H1 (cell line): ENCODE measurements around the gene TMEM89. TPM values are rescaled to one million over a fixed set of nuclear protein-coding genes. Genes with fewer than 3 reads are reported as not detected.

ENCODE experiments used
- CTCF ChIA-PET: fragments of 300-600 bp; sonication (Branson Sonifier 250); formaldehyde crosslinking; loops from one replicate; lab custom pipeline; 2021; ENCODE audit not compliant: partially characterized antibody; lab: Charles Lee
- POLR2A ChIA-PET: fragments of 300-600 bp; sonication (Branson Sonifier 250); formaldehyde crosslinking; loops from one replicate; lab custom pipeline; 2021; ENCODE audit warnings: inconsistent platforms; ENCODE audit not compliant: partially characterized antibody; lab: Charles Lee
- DNase-seq, 2 experiments: peaks; one replicate each; pipeline versions ENCODE4 v3.0.0 to v3.0.0-alpha.2; 2010 to 2022; ENCODE audit warnings: low spot score in 2 of 2, low read depth in 1 of 2, mixed read lengths in 1 of 2
- FAIRE-seq: peaks from 2 replicates; lab custom pipeline; 2011; peaks lifted over from hg19 to GRCh38; lab: Jason Lieb, UNC
- H2AFZ ChIP-seq: 2 replicates; pipeline ENCODE4 v1.8.1; 2012; ENCODE audit warnings: low read length, inconsistent platforms
- H2AK5ac ChIP-seq: 2 replicates; pipeline ENCODE4 v1.6.1; 2013; ENCODE audit warnings: low read depth, low read length
- H2BK120ac ChIP-seq: replicated peaks from 2 replicates; pipeline ENCODE3; 2013; ENCODE audit warnings: low read depth, low read length, inconsistent platforms
- H2BK12ac ChIP-seq: 2 replicates; pipeline ENCODE4 v1.6.1; 2013; ENCODE audit warnings: low read depth, low read length
- H2BK15ac ChIP-seq: 2 replicates; pipeline ENCODE4 v1.6.1; 2013; ENCODE audit warnings: low read length
- H2BK20ac ChIP-seq: 2 replicates; pipeline ENCODE4 v1.6.1; 2013; ENCODE audit warnings: low read length
- H2BK5ac ChIP-seq: 2 replicates; pipeline ENCODE4 v1.6.1; 2013; ENCODE audit warnings: low read depth, low read length
- H3K14ac ChIP-seq: 2 replicates; pipeline ENCODE4 v1.6.1; 2013; ENCODE audit warnings: inconsistent platforms; ENCODE audit not compliant: insufficient read length
- H3K18ac ChIP-seq: 2 replicates; pipeline ENCODE4 v1.6.1; 2013; ENCODE audit warnings: low read length; ENCODE audit errors: extremely low read depth
- H3K23ac ChIP-seq: 2 replicates; pipeline ENCODE4 v1.6.1; 2013; ENCODE audit warnings: inconsistent platforms; ENCODE audit not compliant: insufficient read length
- H3K23me2 ChIP-seq: 2 replicates; pipeline ENCODE4 v1.6.1; 2013; ENCODE audit warnings: low read depth, low read length
- H3K27ac ChIP-seq: 2 replicates; pipeline ENCODE4 v1.6.1; 2011; ENCODE audit warnings: low read depth, low read length, inconsistent platforms
- H3K27me3 ChIP-seq, 4 experiments: replicated peaks in 1 of 4; 1 replicate in 1 of 4; 2 replicates in 3 of 4; pipeline versions ENCODE4 v1.6.1 to v1.8.1; 2011 to 2013; ENCODE audit warnings: low read length in 3 of 4, mild to moderate bottlenecking in 3 of 4, inconsistent platforms in 2 of 4, mixed read lengths in 2 of 4, moderate library complexity in 1 of 4; ENCODE audit not compliant: control insufficient read depth in 3 of 4, insufficient read depth in 3 of 4; ENCODE audit errors: extremely low read depth in 1 of 4
- H3K36me3 ChIP-seq, 4 experiments: 2 replicates each; pipeline versions ENCODE4 v1.6.1 to v1.8.1; 2011 to 2013; ENCODE audit warnings: mild to moderate bottlenecking in 4 of 4, low read length in 3 of 4, moderate library complexity in 2 of 4, control low read depth in 1 of 4, inconsistent platforms in 1 of 4; ENCODE audit not compliant: insufficient read depth in 4 of 4, control insufficient read depth in 2 of 4
- H3K4ac ChIP-seq: replicated peaks from 2 replicates; pipeline ENCODE3; 2013; ENCODE audit warnings: low read length, low read depth, mixed read lengths, inconsistent platforms; ENCODE audit not compliant: insufficient read length
- H3K4me1 ChIP-seq, 4 experiments: replicated peaks in 1 of 4; 1 replicate in 1 of 4; 2 replicates in 3 of 4; pipeline versions ENCODE4 v1.6.1 to v1.8.1; 2011 to 2013; ENCODE audit warnings: low read length in 3 of 4, inconsistent platforms in 2 of 4, mixed read lengths in 1 of 4; ENCODE audit not compliant: insufficient read depth in 4 of 4, control insufficient read depth in 3 of 4
- H3K4me2 ChIP-seq, 2 experiments: 2 replicates each; pipeline versions ENCODE4 v1.6.1 to v1.8.1; 2011 to 2013; ENCODE audit warnings: low read depth in 2 of 2, low read length in 2 of 2, control low read depth in 1 of 2, inconsistent platforms in 1 of 2, mild to moderate bottlenecking in 1 of 2; ENCODE audit not compliant: insufficient read depth in 1 of 2
- H3K4me3 ChIP-seq, 4 experiments: fragments of 200-600, 300-600 bp in 1 of 4; sonication (generic), shearing (Covaris generic), sonication (Bioruptor Twin) in 1 of 4; 2 replicates each; pipeline versions ENCODE4 v1.5.1 to v1.8.1; 2011 to 2016; ENCODE audit warnings: low read length in 4 of 4, low read depth in 3 of 4, control low read depth in 2 of 4, inconsistent platforms in 2 of 4, mild to moderate bottlenecking in 2 of 4, mixed read lengths in 1 of 4, moderate library complexity in 1 of 4; ENCODE audit not compliant: insufficient read depth in 2 of 4; ENCODE audit errors: extremely low read depth in 1 of 4
- H3K56ac ChIP-seq: replicated peaks from 2 replicates; pipeline ENCODE3; 2013; ENCODE audit warnings: low read depth, mild to moderate bottlenecking, mixed read lengths, low read length, inconsistent platforms; ENCODE audit not compliant: insufficient read length
- H3K79me1 ChIP-seq: 2 replicates; pipeline ENCODE4 v1.6.1; 2013; ENCODE audit warnings: low read depth, low read length, control low read depth
- H3K79me2 ChIP-seq, 2 experiments: 2 replicates each; pipeline versions ENCODE4 v1.6.1 to v1.8.1; 2012 to 2013; ENCODE audit warnings: low read length in 2 of 2, mild to moderate bottlenecking in 2 of 2, inconsistent platforms in 1 of 2; ENCODE audit not compliant: insufficient read depth in 2 of 2, control insufficient read depth in 1 of 2
- H3K9ac ChIP-seq, 4 experiments: replicated peaks in 1 of 4; 1 replicate in 1 of 4; 2 replicates in 3 of 4; pipeline versions ENCODE4 v1.6.1 to v1.8.1; 2011 to 2013; ENCODE audit warnings: low read depth in 3 of 4, low read length in 3 of 4, control low read depth in 2 of 4, mild to moderate bottlenecking in 2 of 4, moderate library complexity in 2 of 4, inconsistent platforms in 1 of 4; ENCODE audit errors: extremely low read depth in 1 of 4
- H3K9me3 ChIP-seq, 2 experiments: 2 replicates each; pipeline versions ENCODE4 v1.6.1 to v1.8.1; 2012 to 2013; ENCODE audit warnings: mild to moderate bottlenecking in 2 of 2, moderate library complexity in 2 of 2, control low read depth in 1 of 2, inconsistent platforms in 1 of 2, low read depth in 1 of 2, low read length in 1 of 2, mixed read lengths in 1 of 2; ENCODE audit not compliant: insufficient read depth in 2 of 2
- H4K20me1 ChIP-seq, 2 experiments: replicated peaks in 1 of 2; 2 replicates each; pipeline versions ENCODE3 to v1.8.1; 2011 to 2013; ENCODE audit warnings: inconsistent platforms in 2 of 2, low read length in 2 of 2, mild to moderate bottlenecking in 1 of 2; ENCODE audit not compliant: insufficient read depth in 2 of 2, control insufficient read depth in 1 of 2
- H4K5ac ChIP-seq: 2 replicates; pipeline ENCODE4 v1.6.1; 2013; ENCODE audit warnings: low read length, low read depth, mixed read lengths, inconsistent platforms; ENCODE audit not compliant: insufficient read length
- H4K8ac ChIP-seq: 2 replicates; pipeline ENCODE4 v1.8.0; 2013; ENCODE audit warnings: mild to moderate bottlenecking, moderate library complexity, low read length, inconsistent platforms; ENCODE audit not compliant: insufficient read depth; ENCODE audit errors: extremely low read depth
- H4K91ac ChIP-seq: replicated peaks from 2 replicates; pipeline ENCODE3; 2013; ENCODE audit warnings: low read length, mixed read lengths, inconsistent platforms; ENCODE audit not compliant: insufficient read length
- CHD1 ChIP-seq: IDR thresholded peaks from 2 replicates; pipeline ENCODE4 v1.6.1; 2012; ENCODE audit warnings: low read depth, low read length, improper control_type of control experiment
- GABPA ChIP-seq: IDR thresholded peaks from 2 replicates; pipeline ENCODE4 v1.6.1; 2011; ENCODE audit warnings: mild to moderate bottlenecking, low read length, moderate library complexity, borderline replicate concordance; ENCODE audit not compliant: insufficient read depth
- WGBS, 2 experiments: shearing (Covaris generic) in 1 of 2; methylation state at CpG; one replicate each; pipeline versions ENCODE4 v1.1.6 to v1.1.7; 2013 to 2015; ENCODE audit warnings: low lambda C conversion rate in 2 of 2, mixed read lengths in 2 of 2, inconsistent platforms in 1 of 2, low coverage in 1 of 2, missing lambda C conversion rate in 1 of 2; ENCODE audit not compliant: insufficient replicate concordance in 2 of 2, insufficient coverage in 1 of 2, insufficient read length in 1 of 2; ENCODE audit errors: extremely low coverage in 1 of 2, missing lambda C conversion rate in 1 of 2; 5-methylcytosine and 5-hydroxymethylcytosine counted together
- polyA plus RNA-seq, 7 experiments: library from polyadenylated mRNA; depleted of rRNA in 3 of 7; stranded (reverse) in 5 of 7; unstranded in 2 of 7; fragments of >200 nt in 5 of 7; fragments of 200-250 nt in 2 of 7; gene quantifications; 1 replicate in 5 of 7; 2 replicates in 1 of 7; 4 replicates in 1 of 7; pipeline versions ENCODE4 v1.2.1 to v1.2.3, GENCODE V29; 2011 to 2013; ENCODE audit warnings: missing spikeins in 2 of 7, mixed read lengths in 2 of 7
- total RNA-seq: library from RNA; stranded (reverse); fragmentation: NEBNext Ultra II Directional; extraction: Animal tissue kit (Norgen Biotek cat#: 25700); gene quantifications from 2 replicates; pipeline ENCODE4 v1.2.1, GENCODE V29; 2021
- TF ChIP-seq, protein P1 (sequence below): IDR thresholded peaks from 2 replicates; pipeline ENCODE4 v1.6.1; 2011; ENCODE audit warnings: low read depth, mild to moderate bottlenecking, low read length; ENCODE audit not compliant: insufficient read depth

Gene TMEM89
- total and polyA plus RNA-seq, 2 of the 8 experiments (the other 6 are each of a cell fraction or from before 2014, with no cell fraction given) = not detected

DNA sequence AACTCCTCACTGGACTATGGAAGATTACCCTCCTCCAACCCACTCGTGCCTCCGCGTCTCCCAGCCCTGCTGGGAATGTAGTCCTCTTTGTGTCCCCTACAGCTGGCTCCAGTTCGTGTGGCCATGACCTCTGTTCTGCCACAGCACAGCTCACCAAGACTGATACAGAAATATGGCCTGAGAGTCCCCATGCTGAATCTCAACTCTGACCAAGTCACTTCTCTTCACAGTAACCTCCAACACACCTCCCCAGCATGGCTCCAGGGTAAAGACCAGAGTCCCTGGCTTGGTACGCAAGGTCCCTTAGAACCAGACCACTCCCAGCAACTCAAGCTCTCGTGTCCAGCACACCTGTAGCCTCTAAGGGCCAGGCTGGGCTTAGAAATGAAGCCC is 24.2 kb downstream of the TMEM89 start:
- TF ChIP-seq CHD1 = no peak
- no peak for TF ChIP-seq GABPA
- TF ChIP-seq, protein P1, sequence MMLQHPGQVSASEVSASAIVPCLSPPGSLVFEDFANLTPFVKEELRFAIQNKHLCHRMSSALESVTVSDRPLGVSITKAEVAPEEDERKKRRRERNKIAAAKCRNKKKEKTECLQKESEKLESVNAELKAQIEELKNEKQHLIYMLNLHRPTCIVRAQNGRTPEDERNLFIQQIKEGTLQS = no peak
- H3K4me2 ChIP-seq = no peak overlapping the region
- no peak overlapping the region for H4K5ac ChIP-seq
- H3K9me3 ChIP-seq = no peaks in the 10 kb centered on the region
- H4K8ac ChIP-seq = no peak overlapping the region
- no peaks in the 10 kb centered on the region for H3K79me2 ChIP-seq
- peaks cover 1% of the 10 kb centered on the region; the same call in 1 of the 2 replicates for H3K23me2 ChIP-seq
- H4K20me1 ChIP-seq = peaks cover 0 to 31% of the 10 kb centered on the region in 2 experiments
- no peak overlapping the region for H3K4ac ChIP-seq
- no peak overlapping the region for H2BK5ac ChIP-seq
- no peak overlapping the region for H3K4me3 ChIP-seq
- ChIA-PET CTCF (interaction anchor here (1.1 to 1.5 kb wide), 4 partner anchors 10 to 66 kb away, joined by 3 to 5 read pairs (median 4); partner anchors contain the start of genes CELSR3, SLC26A6 and UQCRC1), POLR2A (interaction anchor here (0.7 to 5.1 kb wide), 26 partner anchors 7 to 426 kb away, joined by 3 to 23 read pairs (median 5); partner anchors contain the start of genes CELSR3, PLXNB1, SLC26A6 and UCN2)
- WGBS, 2 experiments = 100% methylated on average over 6 of the region's 6 CpGs; no CpG with 5 or more reads in 1 of the 2 experiments
- H2BK12ac ChIP-seq = no peak overlapping the region
- H2BK15ac ChIP-seq = no peak overlapping the region
- H2AFZ ChIP-seq = no peak overlapping the region
- H3K27me3 ChIP-seq = peaks cover 0 to 6% (median 0%) of the 10 kb centered on the region in 4 experiments; a peak in 4 of 7 replicates
- H3K4me1 ChIP-seq = peaks cover 3 to 18% (median 15%) of the 10 kb centered on the region in 4 experiments; a peak in 6 of 7 replicates
- H3K79me1 ChIP-seq = no peaks in the 10 kb centered on the region
- no peak overlapping the region for H3K23ac ChIP-seq
- FAIRE-seq = no peak
- no peak for DNase-seq
- H3K36me3 ChIP-seq = peaks cover 31 to 36% (median 34%) of the 10 kb centered on the region in 4 experiments
- no peak overlapping the region; the same call in 1 of the 2 replicates for H2AK5ac ChIP-seq
- no peak overlapping the region for H2BK20ac ChIP-seq
- no peak overlapping the region for H4K91ac ChIP-seq
- H3K56ac ChIP-seq = no peak overlapping the region
- H3K18ac ChIP-seq = no peak overlapping the region
- no peak overlapping the region for H2BK120ac ChIP-seq
- no peak overlapping the region for H3K9ac ChIP-seq
- no peak overlapping the region; the same call in 1 of the 2 replicates for H3K27ac ChIP-seq
- no peak overlapping the region for H3K14ac ChIP-seq
